GM12874 (cell line): ENCODE measurements around the gene PPP2R1B.

Experiments used
- TF ChIP-seq, protein P1 (sequence below): IDR thresholded peaks from 2 replicates; pipeline ENCODE4 v1.5.1; 2011; ENCODE audit warnings: low read depth, mild to moderate bottlenecking, control low read depth, low read length, moderate library complexity; ENCODE audit not compliant: insufficient read depth

PPP2R1B gene

DNA sequence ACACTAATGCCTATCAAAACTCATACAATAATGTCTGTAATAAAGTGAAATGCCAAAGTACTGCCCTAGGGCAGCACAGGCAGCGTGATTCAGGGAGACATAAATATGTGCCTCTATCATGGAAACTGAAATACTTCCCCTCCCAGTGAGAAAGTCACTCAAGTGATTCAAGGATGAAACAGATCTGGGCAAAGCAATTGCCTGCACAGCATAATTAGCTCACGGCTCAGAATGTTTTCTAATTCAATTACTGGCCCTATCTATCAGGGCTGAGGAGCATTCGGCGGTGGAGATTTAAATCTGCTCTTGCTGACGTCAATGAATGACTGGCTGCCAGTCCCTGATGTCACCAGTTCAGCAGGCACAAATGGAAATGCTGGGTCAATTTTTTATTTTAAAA, 27.7 kb upstream of the PPP2R1B start:
- TF ChIP-seq, protein P1, sequence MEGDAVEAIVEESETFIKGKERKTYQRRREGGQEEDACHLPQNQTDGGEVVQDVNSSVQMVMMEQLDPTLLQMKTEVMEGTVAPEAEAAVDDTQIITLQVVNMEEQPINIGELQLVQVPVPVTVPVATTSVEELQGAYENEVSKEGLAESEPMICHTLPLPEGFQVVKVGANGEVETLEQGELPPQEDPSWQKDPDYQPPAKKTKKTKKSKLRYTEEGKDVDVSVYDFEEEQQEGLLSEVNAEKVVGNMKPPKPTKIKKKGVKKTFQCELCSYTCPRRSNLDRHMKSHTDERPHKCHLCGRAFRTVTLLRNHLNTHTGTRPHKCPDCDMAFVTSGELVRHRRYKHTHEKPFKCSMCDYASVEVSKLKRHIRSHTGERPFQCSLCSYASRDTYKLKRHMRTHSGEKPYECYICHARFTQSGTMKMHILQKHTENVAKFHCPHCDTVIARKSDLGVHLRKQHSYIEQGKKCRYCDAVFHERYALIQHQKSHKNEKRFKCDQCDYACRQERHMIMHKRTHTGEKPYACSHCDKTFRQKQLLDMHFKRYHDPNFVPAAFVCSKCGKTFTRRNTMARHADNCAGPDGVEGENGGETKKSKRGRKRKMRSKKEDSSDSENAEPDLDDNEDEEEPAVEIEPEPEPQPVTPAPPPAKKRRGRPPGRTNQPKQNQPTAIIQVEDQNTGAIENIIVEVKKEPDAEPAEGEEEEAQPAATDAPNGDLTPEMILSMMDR = no peak

DNA sequence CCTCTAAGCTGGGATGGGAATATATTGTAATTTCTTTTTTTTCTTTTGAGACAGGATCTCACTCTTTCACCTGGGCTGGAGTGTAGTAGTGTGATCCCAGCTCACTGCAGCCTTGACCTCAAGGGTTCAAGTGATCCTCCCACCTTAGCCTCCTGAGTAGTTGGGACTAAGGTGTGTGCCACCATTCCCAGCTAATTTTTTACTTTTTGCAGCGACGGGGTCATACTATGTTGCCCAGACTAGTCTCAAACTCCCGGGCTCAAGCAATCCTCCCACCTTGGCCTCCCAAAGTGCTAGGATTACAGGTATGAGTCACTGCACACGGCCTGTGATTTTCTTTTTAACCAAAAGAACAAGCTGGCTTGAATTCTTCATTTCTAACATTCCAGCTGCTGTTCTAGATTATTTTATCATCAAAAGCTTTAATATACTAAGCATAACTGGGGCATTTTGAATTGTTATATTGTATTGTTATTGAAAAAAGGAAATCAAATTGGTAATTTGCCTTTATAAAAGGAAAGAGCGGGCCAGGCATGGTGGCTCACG, 26.8 kb upstream of the PPP2R1B start:
- TF ChIP-seq, protein P1 = no peak

DNA sequence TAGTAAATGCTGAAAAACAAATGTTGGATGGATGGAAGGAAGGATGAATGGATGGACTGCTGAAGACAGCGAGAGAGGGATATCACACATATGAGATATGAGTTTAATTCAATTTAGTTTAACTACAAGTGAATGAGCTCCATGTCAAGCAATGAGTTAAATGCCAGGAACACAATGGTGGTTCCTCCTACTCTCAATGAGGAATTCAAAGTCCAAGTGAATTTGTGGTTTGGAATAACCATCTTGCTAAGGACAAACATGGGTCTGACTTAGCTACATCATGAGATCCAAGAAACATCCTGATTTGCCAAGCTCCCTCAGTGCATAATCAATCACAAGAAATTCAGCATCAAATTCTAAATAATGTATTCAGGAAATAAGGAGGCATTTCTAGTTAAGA, 26.1 kb upstream of the PPP2R1B start:
- TF ChIP-seq, protein P1 = no peak

DNA sequence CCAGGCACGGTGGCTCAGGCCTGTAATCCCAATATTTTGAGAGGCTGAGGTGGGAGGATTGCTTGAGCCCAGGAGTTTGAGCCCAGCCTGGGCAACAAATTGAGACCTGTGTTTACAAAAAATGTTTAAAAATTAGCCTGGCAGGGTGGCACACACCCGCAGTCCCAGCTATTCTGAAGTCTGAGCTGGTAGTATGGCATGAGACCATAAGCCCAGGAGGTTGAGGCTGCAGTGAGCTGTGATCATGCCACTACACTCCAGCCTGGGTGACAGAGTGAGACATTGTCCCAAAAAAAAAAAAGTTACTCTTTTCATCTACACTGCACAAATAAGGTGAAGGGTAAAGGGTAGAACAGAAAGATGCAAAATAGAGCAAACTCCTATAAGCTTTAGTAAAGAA, 22.3 kb upstream of the PPP2R1B start:
- TF ChIP-seq, protein P1 = no peak

DNA sequence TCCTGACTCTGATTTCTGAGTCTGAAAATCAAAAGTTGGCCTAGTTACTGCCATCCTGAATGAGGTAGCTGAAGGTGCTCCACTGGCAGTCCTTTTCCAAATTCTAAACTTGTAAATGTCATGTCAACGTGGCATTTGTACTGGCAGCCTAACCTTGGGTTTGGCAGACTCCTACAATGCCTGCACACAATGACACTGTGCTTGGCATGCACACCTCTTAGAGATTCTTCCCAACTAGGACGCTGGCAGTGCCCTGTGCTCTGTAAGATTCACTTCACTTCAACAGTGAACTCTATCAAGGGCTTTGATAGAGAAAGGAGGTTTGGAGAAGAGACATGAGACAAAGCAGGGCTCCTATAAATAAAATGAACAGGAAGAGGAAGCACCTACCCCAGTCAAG, 21.9 kb upstream of the PPP2R1B start:
- TF ChIP-seq, protein P1 = no peak

DNA sequence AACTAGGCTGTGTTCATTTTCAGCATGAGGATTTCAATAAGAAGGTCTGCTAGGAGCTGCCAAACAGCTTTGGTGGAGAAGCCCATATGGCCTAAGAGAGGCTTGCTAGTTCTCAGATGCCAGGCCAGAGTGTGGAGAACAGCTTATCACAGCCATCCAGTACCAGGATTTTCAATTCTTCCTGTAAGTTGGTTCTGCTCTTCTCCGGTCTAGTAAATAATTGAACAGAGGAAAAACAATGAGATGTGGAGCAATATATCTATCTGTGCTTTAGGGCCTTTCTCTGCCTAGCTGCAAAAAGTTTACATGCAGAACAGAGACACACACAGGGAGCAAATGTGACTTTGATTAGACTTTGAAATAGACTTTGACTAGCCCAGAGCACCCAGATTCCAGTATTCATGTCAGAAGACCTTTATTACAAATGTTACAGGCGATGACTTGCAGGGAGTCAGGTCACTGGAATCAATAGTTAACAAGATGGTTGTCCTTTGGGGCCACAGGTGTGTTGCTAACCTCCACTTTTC, 19.8 kb upstream of the PPP2R1B start:
- TF ChIP-seq, protein P1 = no peak

DNA sequence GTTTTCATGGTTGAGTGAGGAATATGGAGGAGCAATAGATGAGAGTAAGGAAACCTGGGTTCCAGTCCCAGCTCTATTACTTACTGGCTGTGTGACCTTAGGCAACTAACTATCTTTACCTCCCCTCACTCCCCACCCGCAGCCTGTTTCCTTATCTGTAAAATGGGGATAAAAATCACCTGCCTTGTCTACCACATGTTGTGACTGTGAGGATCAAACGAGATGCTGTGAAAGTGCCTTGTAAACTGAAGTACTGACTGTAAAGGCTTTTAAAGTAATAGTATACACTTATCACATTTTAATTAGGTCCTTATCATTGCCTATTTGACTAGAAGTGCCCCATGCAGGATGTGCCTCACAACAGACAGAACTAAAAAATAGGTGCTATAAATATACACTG, 18.9 kb upstream of the PPP2R1B start:
- TF ChIP-seq, protein P1 = no peak
